ENCODE measurements around the gene ASB12.

DNA sequence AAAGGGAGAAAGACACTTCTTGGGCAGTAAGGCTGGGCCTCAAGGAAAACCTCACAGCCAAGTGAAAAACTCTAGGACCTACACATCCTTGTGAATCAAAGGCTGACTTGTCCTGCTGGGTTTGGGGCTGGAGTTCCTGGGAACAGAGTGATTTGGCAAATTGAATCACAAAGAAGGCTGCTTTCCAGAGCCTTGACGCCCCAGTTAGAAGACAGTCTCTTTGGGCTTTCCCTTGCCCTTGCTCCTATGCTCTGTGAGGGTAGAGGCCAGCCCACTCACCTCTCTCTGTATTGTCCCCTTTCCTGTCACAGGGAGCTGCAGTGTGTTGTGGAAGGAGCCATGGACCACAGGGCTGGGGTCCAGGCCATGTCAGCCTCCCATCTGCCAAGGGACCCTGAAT is 34.5 kb downstream of the ASB12 start:
- TF ChIP-seq DR1 (CRISPR knock-in tag; IDR thresholded peaks at IDR 0.05) (no peak), GATA4 (IDR thresholded peaks at IDR 0.05; ENCODE audit: borderline replicate concordance, low read depth) (no peak), HNRNPK (IDR thresholded peaks at IDR 0.05; ENCODE audit: low read depth, low read length, poor library complexity, severe bottlenecking) (no peak)
- TF ChIP-seq, protein P1, sequence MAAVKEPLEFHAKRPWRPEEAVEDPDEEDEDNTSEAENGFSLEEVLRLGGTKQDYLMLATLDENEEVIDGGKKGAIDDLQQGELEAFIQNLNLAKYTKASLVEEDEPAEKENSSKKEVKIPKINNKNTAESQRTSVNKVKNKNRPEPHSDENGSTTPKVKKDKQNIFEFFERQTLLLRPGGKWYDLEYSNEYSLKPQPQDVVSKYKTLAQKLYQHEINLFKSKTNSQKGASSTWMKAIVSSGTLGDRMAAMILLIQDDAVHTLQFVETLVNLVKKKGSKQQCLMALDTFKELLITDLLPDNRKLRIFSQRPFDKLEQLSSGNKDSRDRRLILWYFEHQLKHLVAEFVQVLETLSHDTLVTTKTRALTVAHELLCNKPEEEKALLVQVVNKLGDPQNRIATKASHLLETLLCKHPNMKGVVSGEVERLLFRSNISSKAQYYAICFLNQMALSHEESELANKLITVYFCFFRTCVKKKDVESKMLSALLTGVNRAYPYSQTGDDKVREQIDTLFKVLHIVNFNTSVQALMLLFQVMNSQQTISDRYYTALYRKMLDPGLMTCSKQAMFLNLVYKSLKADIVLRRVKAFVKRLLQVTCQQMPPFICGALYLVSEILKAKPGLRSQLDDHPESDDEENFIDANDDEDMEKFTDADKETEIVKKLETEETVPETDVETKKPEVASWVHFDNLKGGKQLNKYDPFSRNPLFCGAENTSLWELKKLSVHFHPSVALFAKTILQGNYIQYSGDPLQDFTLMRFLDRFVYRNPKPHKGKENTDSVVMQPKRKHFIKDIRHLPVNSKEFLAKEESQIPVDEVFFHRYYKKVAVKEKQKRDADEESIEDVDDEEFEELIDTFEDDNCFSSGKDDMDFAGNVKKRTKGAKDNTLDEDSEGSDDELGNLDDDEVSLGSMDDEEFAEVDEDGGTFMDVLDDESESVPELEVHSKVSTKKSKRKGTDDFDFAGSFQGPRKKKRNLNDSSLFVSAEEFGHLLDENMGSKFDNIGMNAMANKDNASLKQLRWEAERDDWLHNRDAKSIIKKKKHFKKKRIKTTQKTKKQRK (IDR thresholded peaks at IDR 0.05; ENCODE audit: low read length), result no peak
